CD8-positive, alpha-beta memory T cell (primary cell): ENCODE data around the gene TMPRSS2. TPM values are rescaled to one million over a fixed set of nuclear protein-coding genes. Genes with fewer than 3 reads are reported as not detected.
A peak's percentile ranks its signal among the peaks of the same experiment; 100 is the strongest.

Source experiments
- CTCF ChIA-PET: fragments of 350-600 bp; sonication (Branson Sonifier 250); formaldehyde crosslinking; loops from one replicate; lab custom pipeline; 2021; ENCODE audit warnings: antibody characterized with exemption; lab: Charles Lee
- POLR2A ChIA-PET: fragments of 350-600 bp; sonication (Branson Sonifier 250); formaldehyde crosslinking; loops from one replicate; lab custom pipeline; 2021; ENCODE audit warnings: antibody characterized with exemption; lab: Charles Lee
- DNase-seq, 5 donors: peaks; one replicate each; pipeline versions ENCODE4 v3.0.0 to v3.0.0-alpha.2; 2020 to 2022; ENCODE audit warnings: mixed read lengths in 1 of 5
- H3K27ac ChIP-seq: one replicate; pipeline ENCODE4 v1.7.0; 2013; ENCODE audit warnings: low read depth, mild to moderate bottlenecking, low read length, moderate library complexity
- H3K27me3 ChIP-seq: 2 replicates; pipeline ENCODE4 v1.7.0; 2013; ENCODE audit warnings: low read length, mild to moderate bottlenecking; ENCODE audit not compliant: insufficient read depth, poor library complexity, severe bottlenecking
- H3K36me3 ChIP-seq: 2 replicates; pipeline ENCODE4 v1.7.0; 2013; ENCODE audit warnings: mild to moderate bottlenecking, low read length, moderate library complexity; ENCODE audit not compliant: insufficient read depth
- H3K4me1 ChIP-seq: 2 replicates; pipeline ENCODE4 v1.7.0; 2013; ENCODE audit warnings: mild to moderate bottlenecking, low read length, moderate library complexity; ENCODE audit not compliant: insufficient read depth
- H3K4me3 ChIP-seq: 2 replicates; pipeline ENCODE4 v1.7.0; 2013; ENCODE audit warnings: mild to moderate bottlenecking, low read length
- H3K9me3 ChIP-seq: 2 replicates; pipeline ENCODE4 v1.7.0; 2013; ENCODE audit warnings: mild to moderate bottlenecking, low read length
- H3K27ac Mint-ChIP-seq, 8 donors: one replicate each; pipeline ENCODE4 v1.8.0; 2020 to 2021; ENCODE audit warnings: mixed read lengths in 8 of 8, mild to moderate bottlenecking in 6 of 8, inconsistent platforms in 3 of 8, moderate library complexity in 3 of 8
- H3K27me3 Mint-ChIP-seq, 2 donors: one replicate each; pipeline ENCODE4 v1.8.0; 2020 to 2021; ENCODE audit warnings: mixed read lengths in 2 of 2, mild to moderate bottlenecking in 1 of 2, moderate library complexity in 1 of 2
- H3K36me3 Mint-ChIP-seq, 3 donors: one replicate each; pipeline ENCODE4 v1.8.0; 2020 to 2021; ENCODE audit warnings: mixed read lengths in 3 of 3, inconsistent platforms in 1 of 3, mild to moderate bottlenecking in 1 of 3
- H3K4me1 Mint-ChIP-seq, 3 donors: one replicate each; pipeline ENCODE4 v1.8.0; 2020 to 2021; ENCODE audit warnings: mixed read lengths in 3 of 3, inconsistent platforms in 1 of 3, mild to moderate bottlenecking in 1 of 3
- H3K4me3 Mint-ChIP-seq, 7 donors: one replicate each; pipeline ENCODE4 v1.8.0; 2020 to 2021; ENCODE audit warnings: mixed read lengths in 7 of 7, mild to moderate bottlenecking in 6 of 7, moderate library complexity in 4 of 7, inconsistent platforms in 2 of 7
- H3K9me3 Mint-ChIP-seq, 5 donors: one replicate each; pipeline ENCODE4 v1.8.0; 2020 to 2022; ENCODE audit warnings: mixed read lengths in 5 of 5, mild to moderate bottlenecking in 3 of 5, moderate library complexity in 2 of 5, inconsistent platforms in 1 of 5
- polyA plus RNA-seq: library from polyadenylated mRNA; unstranded; fragments of 300-500 nt; fragmentation: Illumina TruSeq; gene quantifications from one replicate; pipeline ENCODE4 v1.2.3, GENCODE V29; 2021
- total RNA-seq, 2 experiments: library from RNA; stranded (reverse); gene quantifications; one replicate each; pipeline ENCODE4 v1.2.3, GENCODE V29; 2021

TMPRSS2 gene
- total and polyA plus RNA-seq, 3 experiments from 2014 or later: not detected

GRCh38 chr21:41460578-41461527 is 47.1 kb downstream of the TMPRSS2 start:
- H3K27me3 Mint-ChIP-seq: peaks cover 0 to 2% of the 10 kb centered on the region in 2 donors
- no peak overlapping the region for H3K4me3 Mint-ChIP-seq
- no peak overlapping the region for H3K27ac ChIP-seq
- peak overlapping the region in 4 of 8 donors; percentile 5 to 60 (median 55) for H3K27ac Mint-ChIP-seq
- no peaks in the 10 kb centered on the region for H3K27me3 ChIP-seq
- peaks cover 0 to 7% (median 0%) of the 10 kb centered on the region in 3 donors for H3K4me1 Mint-ChIP-seq
- peaks cover 10 to 41% (median 23%) of the 10 kb centered on the region in 3 donors for H3K36me3 Mint-ChIP-seq
- no peaks in the 10 kb centered on the region for H3K9me3 ChIP-seq
- peak; percentile 22 to 67 (median 26) for DNase-seq
- ChIA-PET POLR2A (no interaction called here), CTCF (interaction anchor here (0.9 to 8.9 kb wide), 2 partner anchors 9 to 178 kb away, joined by 3 to 92 read pairs; no protein-coding TSS in a partner anchor)
- peaks cover 4% of the 10 kb centered on the region for H3K36me3 ChIP-seq
- H3K9me3 Mint-ChIP-seq: peaks cover 0 to 3% (median 0%) of the 10 kb centered on the region in 5 donors
- no peaks in the 10 kb centered on the region for H3K4me1 ChIP-seq
- no peak overlapping the region for H3K4me3 ChIP-seq

GRCh38 chr21:41459884-41460534 is 47.9 kb downstream of the TMPRSS2 start:
- Histone ChIP-seq H3K36me3 (peaks cover 4% of the 10 kb centered on the region), H3K27me3 (no peaks in the 10 kb centered on the region), H3K4me3 (no peak overlapping the region), H3K27ac (no peak overlapping the region), H3K4me1 (no peaks in the 10 kb centered on the region), H3K9me3 (no peaks in the 10 kb centered on the region)
- H3K27ac Mint-ChIP-seq: peak overlapping the region in 4 of 8 donors; percentile 5 to 70 (median 38)
- peaks cover 0 to 7% (median 0%) of the 10 kb centered on the region in 3 donors for H3K4me1 Mint-ChIP-seq
- ChIA-PET POLR2A (no interaction called here), CTCF (interaction anchor here (0.9 to 8.9 kb wide), 2 partner anchors 8 to 177 kb away, joined by 3 to 92 read pairs; no protein-coding TSS in a partner anchor)
- H3K9me3 Mint-ChIP-seq: peaks cover 0 to 3% (median 0%) of the 10 kb centered on the region in 5 donors
- peaks cover 10 to 49% (median 23%) of the 10 kb centered on the region in 3 donors for H3K36me3 Mint-ChIP-seq
- H3K4me3 Mint-ChIP-seq: no peak overlapping the region
- DNase-seq: no peak
- no peaks in the 10 kb centered on the region for H3K27me3 Mint-ChIP-seq

GRCh38 chr21:41458559-41458958 is 49.4 kb downstream of the TMPRSS2 start:
- DNase-seq: no peak
- H3K36me3 ChIP-seq: peaks cover 4% of the 10 kb centered on the region
- H3K9me3 ChIP-seq: no peaks in the 10 kb centered on the region
- peaks cover 0 to 7% (median 0%) of the 10 kb centered on the region in 3 donors for H3K4me1 Mint-ChIP-seq
- H3K9me3 Mint-ChIP-seq: peaks cover 0 to 3% (median 0%) of the 10 kb centered on the region in 5 donors
- H3K4me1 ChIP-seq: no peaks in the 10 kb centered on the region
- ChIA-PET POLR2A (no interaction called here), CTCF (interaction anchor here (0.8 to 8.9 kb wide), 3 partner anchors 9 to 175 kb away, joined by 3 to 92 read pairs (median 4); no protein-coding TSS in a partner anchor)
- no peak overlapping the region for H3K4me3 Mint-ChIP-seq
- no peak overlapping the region for H3K4me3 ChIP-seq
- H3K27ac Mint-ChIP-seq: peak overlapping the region in 1 of 8 donors; percentile 2
- no peak overlapping the region for H3K27ac ChIP-seq
- H3K27me3 ChIP-seq: no peaks in the 10 kb centered on the region
- no peaks in the 10 kb centered on the region for H3K27me3 Mint-ChIP-seq
- H3K36me3 Mint-ChIP-seq: peaks cover 0 to 62% (median 18%) of the 10 kb centered on the region in 3 donors

- no peaks in the 10 kb centered on the region for H3K4me1 ChIP-seq
- peaks cover 8% of the 10 kb centered on the region for H3K36me3 ChIP-seq
- H3K27ac ChIP-seq: no peak overlapping the region
- no peaks in the 10 kb centered on the region for H3K27me3 ChIP-seq
- POLR2A ChIA-PET: no interaction called here
- Mint-ChIP-seq H3K36me3 (peaks cover 0 to 67% (median 20%) of the 10 kb centered on the region in 3 donors), H3K4me3 (no peak overlapping the region), H3K27ac (peak overlapping the region in 1 of 8 donors; percentile 8), H3K27me3 (no peaks in the 10 kb centered on the region), H3K9me3 (peaks cover 0 to 3% (median 0%) of the 10 kb centered on the region in 5 donors), H3K4me1 (peaks cover 0 to 7% (median 0%) of the 10 kb centered on the region in 3 donors)
- DNase-seq: no peak
- CTCF ChIA-PET: interaction anchor here (8.9 kb wide), 1 partner anchor 175 kb away, joined by 92 read pairs; no protein-coding TSS in a partner anchor
- H3K9me3 ChIP-seq: no peaks in the 10 kb centered on the region
- no peak overlapping the region for H3K4me3 ChIP-seq
Measured at GRCh38 chr21:41458121-41458520, 49.8 kb downstream of the TMPRSS2 start.

GRCh38 chr21:41453761-41454160 is 54.2 kb downstream of the TMPRSS2 start:
- H3K36me3 ChIP-seq: peaks cover 21% of the 10 kb centered on the region
- H3K27me3 Mint-ChIP-seq: no peaks in the 10 kb centered on the region
- H3K27ac Mint-ChIP-seq: peak overlapping the region in 5 of 8 donors; percentile 15 to 77 (median 43)

GRCh38 chr21:41453198-41453597 is 54.8 kb downstream of the TMPRSS2 start:
- peaks cover 21% of the 10 kb centered on the region for H3K36me3 ChIP-seq
- POLR2A ChIA-PET: no interaction called here
- CTCF ChIA-PET: interaction anchor here (8.9 kb wide), 1 partner anchor 170 kb away, joined by 92 read pairs; no protein-coding TSS in a partner anchor

More at GRCh38 chr21:41453761-41454160, 54.2 kb downstream of the TMPRSS2 start:
- ChIA-PET POLR2A (no interaction called here), CTCF (interaction anchor here (8.9 kb wide), 1 partner anchor 171 kb away, joined by 92 read pairs; no protein-coding TSS in a partner anchor)
- Histone ChIP-seq H3K27me3 (no peaks in the 10 kb centered on the region), H3K4me3 (no peak overlapping the region), H3K27ac (no peak overlapping the region), H3K4me1 (no peaks in the 10 kb centered on the region), H3K9me3 (no peaks in the 10 kb centered on the region)
- no peak overlapping the region for H3K4me3 Mint-ChIP-seq
- no peaks in the 10 kb centered on the region for H3K4me1 Mint-ChIP-seq
- no peak for DNase-seq
- peaks cover 0 to 93% (median 22%) of the 10 kb centered on the region in 3 donors for H3K36me3 Mint-ChIP-seq
- no peaks in the 10 kb centered on the region for H3K9me3 Mint-ChIP-seq

GRCh38 chr21:41451753-41452676 is 55.9 kb downstream of the TMPRSS2 start:
- Mint-ChIP-seq H3K27ac (peak overlapping the region in 4 of 8 donors; percentile 47 to 71 (median 52)), H3K36me3 (peaks cover 0 to 93% (median 23%) of the 10 kb centered on the region in 3 donors), H3K9me3 (no peaks in the 10 kb centered on the region), H3K4me1 (no peaks in the 10 kb centered on the region), H3K27me3 (no peaks in the 10 kb centered on the region), H3K4me3 (no peak overlapping the region)
- Histone ChIP-seq H3K27ac (no peak overlapping the region), H3K4me3 (no peak overlapping the region), H3K36me3 (peaks cover 25% of the 10 kb centered on the region), H3K27me3 (no peaks in the 10 kb centered on the region), H3K9me3 (no peaks in the 10 kb centered on the region), H3K4me1 (no peaks in the 10 kb centered on the region)
- no peak for DNase-seq
- ChIA-PET CTCF (interaction anchor here (1.3 to 8.9 kb wide), 3 partner anchors 8 to 169 kb away, joined by 3 to 92 read pairs (median 7); no protein-coding TSS in a partner anchor), POLR2A (no interaction called here)

More at GRCh38 chr21:41453198-41453597, 54.8 kb downstream of the TMPRSS2 start:
- Histone ChIP-seq H3K27me3 (no peaks in the 10 kb centered on the region), H3K4me3 (no peak overlapping the region), H3K27ac (no peak overlapping the region), H3K9me3 (no peaks in the 10 kb centered on the region), H3K4me1 (no peaks in the 10 kb centered on the region)
- H3K9me3 Mint-ChIP-seq: no peaks in the 10 kb centered on the region
- no peaks in the 10 kb centered on the region for H3K4me1 Mint-ChIP-seq
- DNase-seq: no peak
- no peaks in the 10 kb centered on the region for H3K27me3 Mint-ChIP-seq
- H3K27ac Mint-ChIP-seq: peak overlapping the region in 5 of 8 donors; percentile 29 to 77 (median 43)
- peaks cover 0 to 93% (median 22%) of the 10 kb centered on the region in 3 donors for H3K36me3 Mint-ChIP-seq
- H3K4me3 Mint-ChIP-seq: no peak overlapping the region
